ENCODE data around the gene RARG. TPM values are rescaled to one million over a fixed set of nuclear protein-coding genes. Genes with fewer than 3 reads are reported as not detected.

RARG gene
- total RNA-seq, 4 donors from 2014 or later = 15.6 to 26.6 (median 22.9) TPM

GRCh38 chr12:53236443-53237111, 4.6 kb upstream of the RARG start:
- TF ChIP-seq CTCF (IDR thresholded peaks at IDR 0.05) (no peak), POLR2AphosphoS5 (IDR thresholded peaks at IDR 0.05) (no peak), EP300 (IDR thresholded peaks at IDR 0.05) (no peak), POLR2A (IDR thresholded peaks at IDR 0.05) (no peak)
- peaks cover under 1% of the 10 kb centered on the region for H3K27me3 ChIP-seq
- H3K4me3 ChIP-seq = no peak overlapping the region
- ATAC-seq = no peak
- no peaks in the 10 kb centered on the region for H3K36me3 ChIP-seq
- no peak overlapping the region for H3K27ac ChIP-seq
- WGBS, 2 donors (ENCODE audit: low coverage in 1 of 2) = 73 to 100% methylated on average over 1 of the region's 1 CpG
- peaks cover 0 to 43% (median 21%) of the 10 kb centered on the region in 3 donors for H3K4me1 ChIP-seq
- no peaks in the 10 kb centered on the region for H3K9me3 ChIP-seq

GRCh38 chr12:53235742-53236442, 3.9 kb upstream of the RARG start:
- Histone ChIP-seq H3K4me3 (no peak overlapping the region), H3K36me3 (no peaks in the 10 kb centered on the region), H3K27ac (peak overlapping the region in 1 of 4 donors; percentile 93), H3K27me3 (no peaks in the 10 kb centered on the region), H3K4me1 (peaks cover 0 to 50% (median 26%) of the 10 kb centered on the region in 3 donors), H3K9me3 (no peaks in the 10 kb centered on the region)
- no peak for ATAC-seq
- TF ChIP-seq POLR2AphosphoS5 (IDR thresholded peaks at IDR 0.05) = no peak
- no peak for TF ChIP-seq CTCF (IDR thresholded peaks at IDR 0.05)
- TF ChIP-seq POLR2A (IDR thresholded peaks at IDR 0.05) = no peak
- TF ChIP-seq EP300 (IDR thresholded peaks at IDR 0.05) = no peak
- 72 to 75% methylated on average over 5 to 6 of the region's 9 CpGs for WGBS, 2 donors (ENCODE audit: low coverage in 1 of 2)

GRCh38 chr12:53235164-53235563, 3.2 kb upstream of the RARG start:
- no peak overlapping the region for H3K4me3 ChIP-seq
- peak overlapping the region in 3 of 4 donors; percentile 85 to 93 (median 90) for H3K27ac ChIP-seq
- H3K36me3 ChIP-seq = no peaks in the 10 kb centered on the region
- no peak for TF ChIP-seq POLR2AphosphoS5 (IDR thresholded peaks at IDR 0.05)
- TF ChIP-seq EP300 (IDR thresholded peaks at IDR 0.05) = no peak
- no peak for TF ChIP-seq CTCF (IDR thresholded peaks at IDR 0.05)
- no peak for TF ChIP-seq POLR2A (IDR thresholded peaks at IDR 0.05)
- peaks cover 0 to 58% (median 32%) of the 10 kb centered on the region in 3 donors for H3K4me1 ChIP-seq
- 56% methylated on average over 3 of the region's 3 CpGs; no CpG with 5 or more reads in 1 of the 2 donors for WGBS, 2 donors (ENCODE audit: low coverage in 1 of 2)
- no peaks in the 10 kb centered on the region for H3K9me3 ChIP-seq
- no peaks in the 10 kb centered on the region for H3K27me3 ChIP-seq
- ATAC-seq = no peak

DNA sequence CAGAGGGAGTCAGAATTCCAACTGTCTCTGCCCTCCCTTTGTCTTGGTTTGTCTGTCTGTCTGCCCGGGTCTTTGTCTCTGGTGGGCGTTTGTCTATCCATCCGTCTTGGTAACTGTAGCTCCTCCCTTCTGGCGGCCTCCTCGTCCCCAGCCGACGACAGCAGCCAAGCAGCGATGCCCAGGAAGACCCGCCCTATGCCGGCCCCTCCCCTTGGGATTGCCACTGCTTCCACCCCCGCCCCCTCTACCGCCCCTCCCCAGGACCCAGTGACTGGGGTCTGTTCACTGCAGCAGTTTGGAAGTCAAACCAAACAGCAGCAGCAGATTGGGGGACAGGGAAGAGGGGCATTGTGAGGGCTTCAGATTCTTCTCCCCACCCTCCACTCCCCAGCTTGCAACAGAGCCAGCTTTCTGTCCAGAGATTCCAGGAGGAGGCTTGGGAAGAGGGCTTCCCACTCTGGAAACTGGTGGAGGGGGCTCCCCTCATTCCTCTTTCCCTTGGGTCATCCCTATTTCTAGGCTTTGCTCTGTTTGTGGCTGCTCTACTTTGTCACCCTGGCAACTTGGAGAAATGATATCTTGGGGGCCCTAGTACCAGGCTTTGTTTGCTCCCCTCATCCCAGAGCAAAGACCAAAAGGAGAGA, 2.4 kb upstream of the RARG start:
- Histone ChIP-seq H3K27ac (peak overlapping the region in 3 of 4 donors; percentile 85 to 93 (median 90)), H3K27me3 (no peaks in the 10 kb centered on the region), H3K4me1 (peaks cover 0 to 65% (median 35%) of the 10 kb centered on the region in 3 donors), H3K9me3 (no peaks in the 10 kb centered on the region), H3K36me3 (no peaks in the 10 kb centered on the region), H3K4me3 (no peak overlapping the region)
- no peak for ATAC-seq
- TF ChIP-seq POLR2A (IDR thresholded peaks at IDR 0.05) = no peak
- no peak for TF ChIP-seq POLR2AphosphoS5 (IDR thresholded peaks at IDR 0.05)
- no peak for TF ChIP-seq CTCF (IDR thresholded peaks at IDR 0.05)
- TF ChIP-seq EP300 (IDR thresholded peaks at IDR 0.05) = no peak
- 0 to 5% methylated on average over 1 to 4 of the region's 12 CpGs for WGBS, 2 donors (ENCODE audit: low coverage in 1 of 2)
